HG03280 (cell line): ENCODE results near the gene DLG3.
"Not testable (repeated sequence)": the region's sequence is repeated elsewhere in the genome, so short reads cannot be mapped to it uniquely, and the experiment has no call there.

Experiments used
- ATAC-seq: cut with Tn5 transposase; IDR thresholded peaks from one replicate; pipeline ENCODE4 v1.9.1; 2021; ENCODE audit warnings: mild to moderate bottlenecking, moderate library complexity; ENCODE audit not compliant: unreplicated experiment

The DLG3 gene

GRCh38 chrX:70509078-70509477, 64.4 kb downstream of the DLG3 start:
- no peak for ATAC-seq

GRCh38 chrX:70515270-70515669, 70.6 kb downstream of the DLG3 start:
- ATAC-seq = not testable (repeated sequence)

GRCh38 chrX:70515692-70516091, 71.1 kb downstream of the DLG3 start:
- ATAC-seq = not testable (repeated sequence)

GRCh38 chrX:70525733-70526132, 81.1 kb downstream of the DLG3 start:
- no peak for ATAC-seq

GRCh38 chrX:70527053-70527452, 82.4 kb downstream of the DLG3 start:
- ATAC-seq = no peak

GRCh38 chrX:70527610-70528345, 83.1 kb downstream of the DLG3 start:
- no peak for ATAC-seq

- ATAC-seq = no peak
Observed at GRCh38 chrX:70535198-70535597, 90.6 kb downstream of the DLG3 start.

- ATAC-seq = no peak
Observed at GRCh38 chrX:70549429-70549828, 104.8 kb downstream of the DLG3 start.

- no peak for ATAC-seq
Observed at GRCh38 chrX:70552130-70552704, 107.6 kb downstream of the DLG3 start.

- no peak for ATAC-seq
Observed at GRCh38 chrX:70553516-70553915, 108.9 kb downstream of the DLG3 start.

GRCh38 chrX:70554081-70554480, 109.4 kb downstream of the DLG3 start:
- no peak for ATAC-seq

GRCh38 chrX:70554523-70554922, 109.9 kb downstream of the DLG3 start:
- ATAC-seq = no peak

- no peak for ATAC-seq
Observed at GRCh38 chrX:70554948-70555347, 110.3 kb downstream of the DLG3 start.
